HG03135 (cell line): ENCODE measurements around the gene KRTAP4-6.
"Not testable (repeated sequence)": the region's sequence is repeated elsewhere in the genome, so short reads cannot be mapped to it uniquely, and the experiment has no call there.

Experiments
- ATAC-seq: cut with Tn5 transposase; IDR thresholded peaks from one replicate; pipeline ENCODE4 v1.9.1; 2021; ENCODE audit warnings: mild to moderate bottlenecking, moderate library complexity; ENCODE audit not compliant: unreplicated experiment

KRTAP4-6 gene

GRCh38 chr17:41107941-41108450 lies 32.3 kb downstream of the KRTAP4-6 start:
- no peak for ATAC-seq

- not testable (repeated sequence) for ATAC-seq
These were observed 35.0 kb downstream of the KRTAP4-6 start, which contains the start of gene KRTAP4-9 for GRCh38 chr17:41105347-41105746. Gene KRTAP4-9, plus strand, starts transcription at chr17:41105389. Its CDS starts 0 bp downstream, at chr17:41105389.

DNA sequence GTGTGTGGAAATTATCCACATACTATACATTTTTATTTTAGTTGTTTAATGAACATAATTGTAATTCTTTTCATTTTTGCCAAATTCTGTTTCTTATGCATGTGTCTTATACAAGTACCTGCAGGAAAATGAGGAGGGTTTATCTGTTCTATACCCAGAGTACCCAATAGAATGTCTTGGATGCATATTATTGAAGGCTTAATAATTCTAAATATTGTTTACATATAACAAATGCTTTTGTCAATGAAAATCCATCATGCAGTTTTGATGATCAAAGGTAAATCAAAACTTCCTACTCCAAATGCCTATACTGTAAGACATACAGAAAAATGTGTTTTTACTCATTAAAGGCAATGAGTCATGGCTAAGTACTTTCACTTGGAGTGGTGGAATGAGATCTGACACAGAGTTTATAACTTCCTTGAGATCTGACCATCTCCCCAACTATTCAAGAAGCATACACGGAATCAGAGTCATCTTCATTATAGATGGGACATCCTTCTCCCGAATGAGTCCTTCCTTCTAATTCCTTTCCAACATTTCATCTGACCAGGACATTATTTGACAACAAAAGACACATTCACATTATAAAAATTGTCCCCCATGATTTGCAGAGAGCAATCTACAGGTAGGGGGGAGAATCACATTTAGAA lies 35.8 kb downstream of the KRTAP4-6 start:
- not testable (repeated sequence) for ATAC-seq

- ATAC-seq, result no peak
These were observed 36.4 kb downstream of the KRTAP4-6 start for GRCh38 chr17:41103896-41104295.

DNA sequence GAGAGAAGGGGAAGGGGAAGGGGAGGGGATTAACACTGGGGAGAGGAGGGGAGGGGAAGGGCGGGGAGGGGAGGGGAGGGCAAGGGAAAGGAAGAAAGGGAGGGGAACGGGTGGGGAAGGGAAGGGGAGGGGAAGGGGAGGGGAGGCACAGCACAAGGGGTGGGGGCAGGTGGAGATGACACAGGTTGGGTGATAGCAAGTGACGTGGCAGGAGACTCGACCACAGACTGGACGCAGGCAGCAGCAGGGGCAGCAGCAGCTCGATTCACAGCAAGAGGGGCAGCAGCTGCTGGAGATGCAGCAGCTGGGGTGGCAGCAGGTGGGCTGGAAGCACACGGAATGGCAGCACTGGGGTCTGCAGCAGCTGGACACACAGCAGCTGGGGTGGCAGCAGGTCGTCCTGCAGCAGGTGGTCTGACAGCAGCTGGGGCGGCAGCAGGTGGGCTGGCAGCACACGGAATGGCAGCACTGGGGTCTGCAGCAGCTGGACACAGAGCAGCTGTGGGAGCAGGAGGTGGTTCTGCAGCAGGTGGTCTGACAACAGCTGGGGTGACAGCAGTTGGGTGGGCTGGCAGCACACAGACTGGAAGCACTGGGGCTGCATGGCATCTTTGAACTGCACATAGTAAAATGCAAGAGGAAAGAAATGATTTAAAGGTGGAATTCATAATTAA lies 38.6 kb downstream of the KRTAP4-6 start, which contains the start of gene KRTAP4-16:
KRTAP4-16 (minus strand) TSS at position 624 of the 674 bp plus-strand sequence; CDS start at position 624, 0 bp downstream.
- ATAC-seq, result no peak

DNA sequence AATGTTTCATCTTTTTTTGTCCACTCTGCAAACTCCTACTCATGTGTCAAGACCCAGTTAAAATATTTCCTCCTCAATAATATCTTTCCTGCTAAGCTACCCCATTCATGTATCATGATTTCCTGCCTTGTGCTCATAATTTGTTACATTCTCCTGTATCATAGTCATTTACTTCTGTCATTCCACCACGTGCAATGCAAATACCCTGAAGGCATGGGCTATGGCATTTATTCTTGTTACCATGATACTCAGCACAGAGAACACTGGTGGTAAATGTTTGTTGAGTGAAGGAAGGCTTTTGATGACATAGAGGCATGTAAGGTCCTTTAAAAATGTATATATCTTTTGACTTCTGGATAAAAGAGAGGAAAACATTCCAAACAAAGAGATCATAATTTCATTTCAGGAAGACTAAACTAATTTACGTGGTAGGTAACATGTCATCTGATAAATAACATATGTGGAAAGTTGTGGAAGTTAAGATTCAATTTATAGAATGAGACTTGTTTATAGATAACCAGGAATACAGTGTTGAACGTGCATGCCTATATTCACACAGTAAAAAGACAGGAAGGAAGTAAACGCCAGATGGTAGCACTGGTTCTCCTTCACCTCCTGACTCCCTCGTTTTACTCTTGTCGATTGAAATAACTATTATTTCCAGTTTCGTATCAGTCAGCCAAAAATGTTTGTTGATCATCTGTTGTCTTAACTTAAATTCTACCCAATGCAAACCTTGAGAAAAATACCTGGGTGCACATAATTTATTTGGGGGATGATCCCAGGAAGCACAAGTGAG lies 40.5 kb downstream of the KRTAP4-6 start:
- ATAC-seq, result not testable (repeated sequence)

GRCh38 chr17:41098481-41098880 lies 41.9 kb downstream of the KRTAP4-6 start:
- ATAC-seq, result no peak

- ATAC-seq, result no peak
These were observed 42.3 kb downstream of the KRTAP4-6 start, which contains the start of gene KRTAP4-8 for GRCh38 chr17:41098042-41098441. Gene KRTAP4-8, minus strand, starts transcription at chr17:41098142. Its CDS starts 58 bp downstream, at chr17:41098084.

- no peak for ATAC-seq
These were observed 44.3 kb downstream of the KRTAP4-6 start for GRCh38 chr17:41096055-41096454.
